HG02759 (cell line): Measurements from ENCODE around the gene FGF5.
"Not testable (repeated sequence)": the region's sequence is repeated elsewhere in the genome, so short reads cannot be mapped to it uniquely, and the experiment has no call there.

Experiments used
- ATAC-seq: cut with Tn5 transposase; IDR thresholded peaks from one replicate; pipeline ENCODE4 v1.9.1; 2021; ENCODE audit warnings: mild to moderate bottlenecking, moderate library complexity; ENCODE audit not compliant: unreplicated experiment

FGF5 gene

DNA sequence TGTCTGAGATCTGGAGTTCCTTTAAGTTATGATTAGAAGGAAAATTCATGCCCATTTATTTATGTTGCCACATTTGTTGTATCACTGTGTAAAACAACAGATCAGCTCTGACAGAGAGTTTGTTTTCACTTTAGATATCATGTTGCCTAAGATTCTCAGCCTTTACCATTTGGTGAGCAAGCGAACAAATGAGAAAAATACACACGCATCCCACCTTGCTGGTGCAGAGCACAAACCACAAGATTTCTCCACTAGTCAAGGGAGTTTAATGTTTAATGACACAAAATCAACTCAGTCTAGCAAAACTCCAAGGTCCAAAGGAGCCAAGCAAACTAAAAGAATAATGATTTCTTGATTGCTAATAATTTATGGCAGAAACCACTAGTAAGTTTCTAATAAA is 27.7 kb downstream of the FGF5 start:
- ATAC-seq: no peak

DNA sequence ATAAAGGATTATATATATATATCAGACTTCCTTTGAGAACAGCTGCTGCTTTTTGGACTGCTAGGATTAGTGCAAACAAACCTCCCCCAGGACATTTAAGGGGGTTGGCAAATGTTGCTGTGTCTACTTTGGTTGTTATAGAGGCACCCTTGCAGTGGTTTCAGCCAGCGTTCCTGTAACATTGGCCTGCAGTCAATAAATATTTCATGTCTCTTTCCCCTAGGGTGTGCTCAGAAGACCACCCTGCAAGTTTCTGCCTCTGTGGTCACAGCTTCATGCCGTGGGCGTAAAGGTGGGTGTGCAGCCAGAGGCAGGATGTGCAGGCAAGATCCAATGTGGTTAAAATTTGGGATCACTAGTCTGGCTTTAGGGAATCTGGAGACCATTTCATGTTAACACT is 28.9 kb downstream of the FGF5 start:
- ATAC-seq: no peak

DNA sequence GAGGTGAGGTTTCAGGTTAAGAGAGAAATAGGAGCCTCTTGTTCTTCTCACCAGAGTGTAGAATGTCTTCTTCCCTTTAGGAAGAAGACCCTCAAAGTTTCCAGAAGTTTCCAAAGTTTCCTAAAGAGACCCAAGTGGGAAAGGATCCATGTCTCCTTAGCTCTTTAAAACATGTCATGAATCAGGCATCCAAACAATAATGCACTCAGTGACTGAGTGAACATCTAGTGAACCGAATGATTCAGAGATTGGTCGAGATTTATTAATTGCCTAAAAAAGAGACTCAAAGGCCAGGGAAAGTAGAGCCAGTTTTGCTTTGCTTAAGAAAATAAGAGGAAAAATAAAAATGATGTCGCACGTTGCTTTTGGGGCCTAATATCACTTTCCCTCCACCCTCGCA is 29.4 kb downstream of the FGF5 start:
- ATAC-seq: no peak

DNA sequence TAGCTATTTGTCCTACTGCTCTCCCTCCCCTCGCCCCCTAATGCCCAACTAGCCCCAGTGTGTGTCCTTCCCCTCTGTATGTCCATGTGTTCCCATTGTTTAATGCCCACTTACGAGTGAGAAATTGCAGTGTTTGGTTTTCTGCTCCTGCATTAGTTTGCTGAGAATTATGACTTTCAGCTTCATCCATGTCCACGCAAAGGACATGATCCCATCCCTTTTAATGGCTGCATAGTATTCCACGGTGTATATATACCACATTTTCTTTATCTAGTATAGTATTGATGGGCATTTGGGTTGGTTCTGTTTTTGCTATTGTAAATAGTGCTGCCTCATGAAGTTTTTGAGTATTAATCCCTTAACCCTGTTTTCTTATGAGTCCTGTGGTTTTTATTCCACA is 35.4 kb downstream of the FGF5 start:
- no peak for ATAC-seq

DNA sequence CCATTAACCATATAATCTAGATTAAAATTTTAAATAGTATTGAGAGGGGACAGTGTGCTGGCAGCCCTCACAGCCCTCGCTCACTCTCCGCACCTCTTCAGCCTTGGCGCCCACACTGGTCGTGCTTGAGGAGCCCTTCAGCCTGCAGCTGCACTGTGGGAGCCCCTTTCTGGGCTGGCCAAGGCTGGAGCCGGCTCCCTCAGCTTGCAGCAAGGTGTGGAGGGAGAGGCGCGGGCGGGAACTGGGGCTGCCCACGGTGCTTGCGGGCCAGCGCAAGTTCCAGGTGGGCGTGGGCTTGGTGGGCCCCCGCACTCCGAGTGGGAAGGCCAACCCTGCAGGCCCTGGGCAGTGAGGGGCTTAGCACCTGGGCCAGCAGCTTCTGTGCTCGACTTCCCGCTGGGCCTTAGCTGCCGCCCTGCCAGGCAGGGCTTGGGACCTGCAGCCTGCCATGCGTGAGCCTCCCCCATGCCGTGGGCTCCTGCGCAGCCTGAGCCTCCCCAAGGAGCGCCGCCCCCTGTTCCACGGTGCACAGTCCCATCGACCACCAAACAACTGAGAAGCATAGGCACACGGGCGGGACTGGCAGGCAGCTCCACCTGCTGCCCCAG is 36.3 kb downstream of the FGF5 start:
- no peak for ATAC-seq

DNA sequence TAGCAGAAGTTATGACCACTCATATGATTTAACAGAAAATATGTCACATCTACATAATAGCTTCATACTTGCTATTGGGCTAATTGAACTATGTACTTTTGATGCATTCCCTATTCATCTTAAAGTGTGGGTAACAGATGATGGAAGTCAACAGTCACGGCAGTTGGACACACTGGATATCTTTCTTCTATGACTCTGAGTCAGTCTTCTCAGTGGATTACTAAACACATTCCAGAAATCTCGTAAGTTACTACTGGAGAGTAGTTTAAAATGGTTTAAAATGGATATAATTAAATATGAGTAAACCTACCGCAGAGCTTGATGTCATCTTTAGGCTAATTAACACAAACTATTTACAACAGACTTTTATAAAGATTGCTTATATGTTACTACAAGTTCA is 39.0 kb downstream of the FGF5 start:
- no peak for ATAC-seq

DNA sequence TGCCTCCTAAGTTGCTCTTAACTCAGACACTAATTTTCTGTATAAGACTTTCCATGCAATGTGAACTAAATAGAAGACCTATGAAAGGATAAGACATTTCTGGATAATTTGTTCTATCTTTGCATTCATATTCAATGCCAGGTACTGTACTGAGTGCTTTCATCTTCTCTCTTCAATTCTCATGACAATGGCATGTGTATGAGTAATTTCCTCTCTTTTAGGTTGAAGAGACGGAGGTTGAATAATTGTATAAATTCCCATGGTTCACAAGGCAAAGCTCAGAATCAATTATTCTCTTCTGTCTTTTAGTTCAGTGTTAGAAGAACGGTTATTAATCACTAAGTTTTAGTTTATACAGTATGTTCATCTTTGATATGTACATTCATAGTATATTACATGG is 39.8 kb downstream of the FGF5 start:
- ATAC-seq: no peak

DNA sequence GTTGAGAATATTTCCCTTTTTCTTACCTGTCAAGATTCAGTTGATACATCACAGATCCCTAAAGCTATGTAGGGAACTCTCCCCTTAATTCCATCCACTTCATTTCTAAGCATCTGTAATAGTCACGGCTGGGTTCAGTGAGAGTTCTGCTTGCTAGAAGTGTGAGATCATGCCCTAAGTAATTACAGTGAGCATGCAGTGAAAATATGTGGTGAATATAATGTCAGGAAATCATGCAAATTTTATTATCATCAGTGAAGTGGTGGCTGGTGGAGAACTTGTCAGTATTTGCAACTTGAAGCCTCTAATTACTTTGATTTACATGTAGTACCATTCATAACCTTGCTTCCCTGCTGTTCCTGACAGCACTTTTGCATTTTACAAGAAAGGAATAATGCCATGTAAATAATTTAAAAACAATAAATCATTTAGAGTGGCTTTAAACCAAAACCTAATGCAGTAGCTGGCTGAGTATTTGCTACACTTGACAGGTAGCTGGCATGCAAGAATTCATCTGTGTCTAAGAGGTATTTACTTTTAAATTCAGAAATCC is 40.8 kb downstream of the FGF5 start:
- ATAC-seq: no peak

DNA sequence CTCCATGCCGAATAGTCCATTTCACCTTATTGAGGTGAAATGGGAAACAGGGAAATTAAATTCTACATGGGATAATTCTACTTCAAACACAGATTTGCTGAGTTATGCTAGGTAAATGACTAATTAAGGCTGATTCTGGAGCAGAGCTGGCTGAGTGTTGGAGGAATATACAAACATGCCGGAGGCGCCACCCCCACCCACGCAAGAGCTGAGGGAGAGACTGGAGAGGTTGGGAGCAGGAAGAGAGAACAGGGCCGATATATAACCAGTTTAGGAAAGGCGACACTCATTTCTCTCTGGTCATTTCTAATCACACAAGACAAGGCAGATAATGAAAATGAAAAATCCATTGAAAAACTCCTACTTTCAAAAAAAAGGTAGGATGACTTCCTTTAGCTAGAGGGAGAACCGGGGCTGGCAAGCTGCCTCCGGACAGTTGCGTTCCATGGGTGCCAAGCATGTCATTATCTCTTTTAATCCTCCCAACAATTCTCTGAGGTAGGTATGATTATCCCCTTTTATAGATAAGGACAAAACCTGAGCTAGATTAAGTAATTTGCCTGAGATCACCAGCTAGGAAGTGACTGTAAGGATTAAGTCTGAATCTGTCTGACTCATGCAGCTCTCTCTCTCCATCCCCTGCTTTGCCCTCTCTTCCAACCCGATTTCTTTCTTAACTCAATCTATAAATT is 41.5 kb downstream of the FGF5 start:
- no peak for ATAC-seq

DNA sequence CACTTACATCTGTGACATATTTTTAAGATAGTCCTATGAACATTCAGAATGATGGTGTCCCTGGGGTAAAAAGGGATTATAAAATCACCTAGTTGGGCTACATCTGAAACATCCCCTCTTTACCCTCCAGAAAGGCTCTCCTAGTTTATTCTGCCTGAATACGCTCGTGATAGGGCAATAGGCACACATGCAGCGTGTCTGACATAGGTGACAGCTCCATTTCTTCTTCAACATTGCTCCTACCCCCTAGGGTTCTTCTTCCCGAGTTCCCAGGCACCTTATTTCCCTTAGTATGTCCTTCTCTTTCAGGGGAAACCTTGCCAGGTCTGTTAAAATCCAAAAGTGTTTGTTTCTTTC is 42.0 kb downstream of the FGF5 start:
- ATAC-seq: no peak

DNA sequence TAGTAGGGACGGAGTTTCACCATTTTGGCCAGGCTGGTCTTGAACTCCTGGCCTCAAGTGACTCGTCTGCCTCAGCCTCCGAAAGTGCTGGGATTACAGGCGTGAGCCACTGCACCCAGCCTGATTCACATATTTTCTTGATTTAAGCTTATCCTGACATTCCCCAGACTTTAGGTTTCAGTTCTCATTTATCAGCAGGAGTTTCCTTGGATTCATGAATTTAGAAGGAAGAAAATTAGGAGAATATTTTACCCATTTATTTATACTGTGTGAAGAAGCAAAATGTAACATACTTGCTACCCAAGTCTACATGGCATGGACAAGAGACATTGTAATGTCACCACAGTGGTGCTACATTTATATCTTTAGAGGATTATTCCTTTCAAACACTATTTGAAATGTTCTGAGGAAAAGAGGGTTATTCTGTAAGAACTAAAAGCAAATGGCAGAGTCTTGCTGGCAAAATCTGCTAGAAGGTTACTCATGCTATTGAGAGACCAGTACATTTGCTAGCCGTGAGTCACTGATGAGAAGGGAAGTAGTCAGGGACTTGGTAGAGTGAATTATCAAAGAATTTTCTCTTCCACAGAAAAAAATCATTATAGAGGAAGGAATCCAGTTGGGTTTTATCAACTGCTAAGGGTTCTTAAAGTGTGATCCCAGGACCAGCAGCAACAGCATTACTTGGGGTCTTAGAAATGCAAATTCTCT is 43.0 kb downstream of the FGF5 start:
- ATAC-seq: no peak

DNA sequence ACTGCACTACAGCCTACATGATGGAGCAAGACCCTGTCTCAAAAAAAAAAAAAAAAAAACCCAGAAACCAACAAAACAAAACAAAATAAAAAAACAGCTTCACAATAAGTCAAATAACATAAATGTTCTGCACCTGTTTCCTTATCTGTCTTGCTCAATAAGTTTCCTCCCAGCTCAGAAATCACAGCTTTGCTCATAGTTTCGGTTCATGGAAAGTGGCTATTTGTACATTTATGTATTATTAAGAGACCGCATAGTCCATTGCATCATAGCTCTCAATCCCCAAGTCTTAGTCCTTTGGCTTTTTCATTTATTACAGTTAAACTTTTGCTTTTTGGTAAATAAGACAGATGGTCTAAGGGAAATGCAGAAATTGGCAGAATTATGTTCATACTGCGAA is 44.7 kb downstream of the FGF5 start:
- no peak for ATAC-seq

DNA sequence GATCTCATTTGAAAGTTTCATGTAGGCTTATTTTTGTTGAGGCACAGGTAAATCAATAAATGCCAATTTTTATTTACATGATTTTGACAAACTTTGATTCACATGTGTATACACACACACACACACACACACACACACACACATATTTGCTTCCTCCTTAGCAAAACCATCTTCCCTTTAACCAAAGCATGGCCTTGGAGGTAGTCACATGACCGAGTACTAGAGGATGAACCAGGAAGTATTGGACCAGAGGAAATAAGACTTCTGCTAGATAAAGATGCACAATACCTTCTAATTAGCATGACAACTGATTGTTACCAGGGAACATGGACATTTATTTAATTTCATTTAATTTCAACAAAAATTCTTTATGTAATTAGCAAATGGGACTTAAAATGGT is 45.7 kb downstream of the FGF5 start:
- no peak for ATAC-seq

DNA sequence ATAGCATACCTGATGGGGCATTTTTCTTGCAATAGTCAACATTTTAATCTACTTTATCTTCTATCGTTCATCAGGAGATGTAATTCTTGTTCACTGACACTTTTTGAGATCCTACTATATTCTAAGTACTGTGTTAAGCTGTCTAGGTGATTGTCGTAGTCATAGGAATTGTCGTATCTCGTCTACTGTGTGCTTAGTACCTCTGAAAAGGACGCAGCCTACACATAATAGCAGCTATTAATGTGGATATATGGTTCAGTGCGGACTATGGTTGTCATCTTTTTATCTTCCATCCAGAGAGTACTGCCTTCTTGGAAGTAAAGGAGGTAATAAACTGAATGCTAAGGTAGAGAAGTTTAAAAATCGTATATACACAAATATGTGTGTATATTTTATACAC is 47.2 kb downstream of the FGF5 start:
- ATAC-seq: no peak

DNA sequence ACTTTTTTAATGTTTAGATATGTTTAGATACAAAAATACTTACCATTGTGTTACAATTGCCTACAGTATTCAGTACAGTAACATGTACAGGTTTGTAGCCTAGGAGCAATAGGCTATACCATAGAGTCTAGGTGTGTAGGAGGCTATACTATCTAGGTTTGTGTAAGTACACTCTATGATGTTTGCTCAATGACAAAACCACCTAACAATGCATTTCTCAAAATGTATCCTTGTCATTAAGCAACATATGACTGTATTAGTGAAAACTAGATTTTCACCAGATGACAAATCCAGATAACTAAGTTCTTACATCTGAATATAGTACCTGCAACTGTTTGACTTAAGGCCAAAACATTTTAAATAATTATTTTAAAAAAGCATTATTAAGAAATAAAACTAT is 49.4 kb downstream of the FGF5 start:
- not testable (repeated sequence) for ATAC-seq

DNA sequence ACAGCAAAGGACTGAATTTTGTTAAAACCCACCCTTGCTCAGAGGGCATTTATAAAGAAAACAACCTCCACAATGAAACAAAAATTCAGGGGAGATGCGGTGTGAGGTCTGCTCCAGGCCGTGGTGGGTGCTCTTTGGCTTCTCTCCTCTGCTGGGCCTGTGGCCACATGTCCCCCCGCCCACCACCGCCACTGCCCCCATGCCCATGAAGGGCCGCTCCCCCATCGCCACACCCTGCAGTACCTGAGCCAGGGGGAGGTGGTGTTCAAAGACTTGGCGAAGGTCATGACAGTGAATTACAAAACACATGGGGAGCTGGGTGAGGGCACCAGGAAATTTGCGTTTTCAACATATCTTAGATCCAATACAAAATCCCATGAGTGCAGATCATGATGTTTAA is 54.9 kb downstream of the FGF5 start:
- ATAC-seq: no peak

DNA sequence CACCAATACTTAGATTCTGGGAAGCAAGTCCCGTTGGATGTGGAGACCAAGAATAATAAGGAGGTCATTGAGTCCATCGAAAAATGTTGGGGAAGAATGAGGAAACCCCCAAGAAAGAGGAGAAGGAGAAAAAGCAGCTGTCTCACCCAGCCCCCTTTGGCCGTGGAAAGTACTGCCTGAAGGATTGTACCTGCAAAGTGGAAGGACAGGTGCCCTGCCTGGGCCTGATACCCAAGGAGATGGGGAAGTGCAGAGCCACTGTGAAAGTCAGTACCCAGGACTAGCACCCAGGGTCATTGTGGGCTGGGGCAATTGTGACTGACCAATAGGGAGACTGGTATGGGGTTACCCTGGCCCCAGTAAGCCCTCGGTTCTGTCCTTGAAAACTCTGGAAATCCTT is 55.3 kb downstream of the FGF5 start:
- ATAC-seq: no peak

DNA sequence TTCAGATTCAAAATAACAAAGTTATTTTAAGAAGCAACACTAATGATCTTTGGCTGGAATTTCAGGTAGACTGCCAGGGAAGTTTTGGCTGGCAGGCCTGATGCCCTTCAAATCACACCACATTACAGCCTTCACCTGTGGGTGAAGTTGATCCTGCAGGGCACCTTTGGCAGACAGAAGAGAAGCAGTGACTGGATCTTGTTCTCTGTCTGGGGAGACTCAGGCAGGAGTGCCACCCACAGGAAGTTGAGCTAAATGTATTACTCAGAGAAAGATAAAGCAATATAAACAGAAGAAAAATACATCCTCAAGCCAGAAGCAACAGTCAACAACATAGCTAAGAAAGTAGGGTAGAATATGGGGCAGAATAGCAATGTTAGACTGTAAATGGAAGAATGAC is 56.3 kb downstream of the FGF5 start:
- ATAC-seq: no peak

DNA sequence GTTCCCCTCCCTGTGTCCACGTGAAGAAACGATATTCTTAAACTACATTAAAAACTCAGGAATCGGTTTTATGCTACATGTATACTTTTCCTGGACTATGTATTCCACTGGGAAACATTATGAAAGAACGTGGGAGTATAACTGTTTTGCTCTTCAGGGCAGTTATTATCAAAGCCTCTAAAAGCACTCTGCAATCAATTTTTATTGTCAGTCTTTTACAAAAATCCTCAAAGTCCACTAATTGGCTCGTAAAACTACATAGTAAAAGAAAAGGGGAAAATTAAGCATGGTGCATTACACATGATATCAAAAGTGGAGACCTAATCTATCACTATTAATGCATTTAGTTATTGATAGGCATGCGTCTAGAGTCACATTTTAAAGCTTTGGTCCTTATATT is 57.7 kb downstream of the FGF5 start:
- ATAC-seq: no peak

DNA sequence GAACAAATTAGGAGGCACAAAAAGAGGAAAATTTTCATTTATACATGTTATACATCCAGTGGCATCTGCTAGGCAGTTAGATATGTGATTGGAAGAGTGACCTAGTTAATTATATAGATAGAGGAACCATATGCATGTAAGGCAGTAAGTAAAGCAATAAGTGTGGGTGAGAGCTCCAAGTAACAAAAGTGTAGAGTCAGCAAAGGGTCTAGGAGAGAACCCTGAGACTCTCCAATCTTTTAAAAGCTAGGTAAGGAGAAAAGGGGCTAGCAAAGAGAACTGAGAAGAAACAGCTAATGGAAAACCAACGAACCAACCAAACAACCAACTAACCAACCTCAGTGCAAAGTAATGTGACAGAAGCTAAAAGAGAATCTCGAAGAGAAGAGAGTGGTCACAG is 65.2 kb downstream of the FGF5 start:
- no peak for ATAC-seq

DNA sequence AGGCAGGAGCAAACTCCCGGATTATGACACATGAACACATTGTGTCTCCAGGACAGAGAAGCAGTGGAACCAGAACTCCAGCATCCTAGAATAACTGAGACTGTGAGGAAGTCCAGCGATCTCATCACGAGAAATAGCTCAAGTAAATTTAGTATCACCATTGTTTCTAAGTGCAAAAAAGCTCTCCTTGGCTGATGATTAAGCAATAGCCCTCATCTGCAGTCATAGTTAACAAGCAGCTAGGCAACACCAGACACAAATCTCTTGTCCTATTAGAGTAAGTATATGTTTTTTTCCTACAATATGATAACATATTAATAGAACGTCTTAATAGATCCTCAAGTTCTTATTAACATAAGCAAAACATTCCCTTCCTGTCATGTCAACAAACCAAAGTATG is 66.7 kb downstream of the FGF5 start:
- ATAC-seq: no peak

DNA sequence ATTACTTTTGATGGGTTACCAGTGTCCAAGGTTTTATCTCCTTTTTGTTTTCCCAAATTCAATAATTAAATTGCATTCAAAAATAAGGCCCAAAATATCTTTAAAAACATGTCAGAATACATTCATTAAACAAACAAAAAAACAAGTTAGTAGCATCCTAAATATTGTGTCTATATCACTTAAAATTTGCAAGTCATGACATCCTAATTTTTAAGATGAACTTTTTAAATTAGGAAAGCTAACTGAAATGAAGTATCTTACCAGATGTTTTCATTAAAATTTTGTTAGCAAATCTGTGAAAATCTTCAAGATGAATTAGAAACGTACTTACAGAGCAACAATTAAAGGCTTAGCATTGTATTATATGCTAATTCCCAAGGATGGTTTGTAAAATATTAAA is 68.1 kb downstream of the FGF5 start:
- ATAC-seq: no peak
